ENCODE measurements around the gene PICALM. TPM values are rescaled to one million over a fixed set of nuclear protein-coding genes. Genes with fewer than 3 reads are reported as not detected.

Gene PICALM
- total and polyA plus RNA-seq, 8 donors = 23.3 to 90.9 (median 51.7) TPM

DNA sequence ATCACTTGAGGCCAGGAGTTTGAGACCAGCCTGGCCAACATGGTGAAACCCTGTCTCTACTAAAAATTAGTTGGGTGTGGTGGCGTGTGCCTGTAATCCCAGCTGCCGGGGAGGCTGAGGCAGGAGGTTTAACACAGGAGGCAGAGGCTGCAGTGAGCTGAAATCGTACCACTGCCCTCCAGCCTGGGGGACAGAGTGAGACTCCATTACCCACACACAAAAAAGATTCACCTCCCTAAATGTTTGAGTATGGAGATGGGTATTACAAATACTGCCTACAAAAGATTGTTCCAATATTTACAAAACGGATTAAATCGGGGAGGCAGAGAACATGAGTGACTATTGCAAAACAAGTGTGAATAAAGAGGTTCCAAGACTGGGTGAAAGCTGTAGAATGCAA lies 98.3 kb downstream of the PICALM start:
- FAIRE-seq = no peak
- DNase-seq = no peak
- no peak overlapping the region for H3K4me3 ChIP-seq
- ATAC-seq = no peak
- TF ChIP-seq, protein P1, sequence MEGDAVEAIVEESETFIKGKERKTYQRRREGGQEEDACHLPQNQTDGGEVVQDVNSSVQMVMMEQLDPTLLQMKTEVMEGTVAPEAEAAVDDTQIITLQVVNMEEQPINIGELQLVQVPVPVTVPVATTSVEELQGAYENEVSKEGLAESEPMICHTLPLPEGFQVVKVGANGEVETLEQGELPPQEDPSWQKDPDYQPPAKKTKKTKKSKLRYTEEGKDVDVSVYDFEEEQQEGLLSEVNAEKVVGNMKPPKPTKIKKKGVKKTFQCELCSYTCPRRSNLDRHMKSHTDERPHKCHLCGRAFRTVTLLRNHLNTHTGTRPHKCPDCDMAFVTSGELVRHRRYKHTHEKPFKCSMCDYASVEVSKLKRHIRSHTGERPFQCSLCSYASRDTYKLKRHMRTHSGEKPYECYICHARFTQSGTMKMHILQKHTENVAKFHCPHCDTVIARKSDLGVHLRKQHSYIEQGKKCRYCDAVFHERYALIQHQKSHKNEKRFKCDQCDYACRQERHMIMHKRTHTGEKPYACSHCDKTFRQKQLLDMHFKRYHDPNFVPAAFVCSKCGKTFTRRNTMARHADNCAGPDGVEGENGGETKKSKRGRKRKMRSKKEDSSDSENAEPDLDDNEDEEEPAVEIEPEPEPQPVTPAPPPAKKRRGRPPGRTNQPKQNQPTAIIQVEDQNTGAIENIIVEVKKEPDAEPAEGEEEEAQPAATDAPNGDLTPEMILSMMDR (IDR thresholded peaks at IDR 0.05) = no peak
- 85% methylated on average over 5 of the region's 5 CpGs for WGBS, 2 donors
- intact Hi-C loops (cut with DNase I) = no loop called here
- no peaks in the 10 kb centered on the region for H3K27me3 ChIP-seq
- peaks cover 0 to 13% (median 3%) of the 10 kb centered on the region in 3 donors for H3K36me3 ChIP-seq
- no peaks in the 10 kb centered on the region for H3K9me3 ChIP-seq
- no peaks in the 10 kb centered on the region for H3K4me1 ChIP-seq
- no peak overlapping the region for H3K27ac ChIP-seq

DNA sequence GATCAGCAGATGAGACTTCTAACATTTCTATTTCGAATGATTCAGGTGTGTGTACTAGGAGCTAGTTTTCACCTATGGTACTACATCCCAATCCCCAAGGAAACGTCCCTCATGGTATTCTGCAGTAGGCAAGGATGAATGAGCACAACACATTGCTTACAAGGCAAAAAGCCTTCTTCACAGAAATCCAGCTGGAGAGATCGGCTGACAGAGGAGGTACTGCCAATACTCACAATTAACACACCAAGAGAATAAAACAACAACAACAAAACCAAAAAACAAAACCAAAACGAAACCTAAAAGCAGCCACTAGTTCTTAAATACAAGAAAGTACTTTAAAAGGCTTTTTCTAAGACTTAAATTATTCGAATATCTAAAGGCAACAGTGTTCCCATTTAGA lies 101.4 kb downstream of the PICALM start:
- no peak for DNase-seq
- H3K4me1 ChIP-seq = no peaks in the 10 kb centered on the region
- ATAC-seq = no peak
- no peaks in the 10 kb centered on the region for H3K27me3 ChIP-seq
- no peaks in the 10 kb centered on the region for H3K9me3 ChIP-seq
- FAIRE-seq = no peak
- TF ChIP-seq, protein P1 (IDR thresholded peaks at IDR 0.05) = no peak
- no peak overlapping the region for H3K27ac ChIP-seq
- intact Hi-C loops (cut with DNase I) = no loop called here
- WGBS, 2 donors = 81 to 88% methylated on average over 5 of the region's 5 CpGs
- peaks cover 0 to 21% (median 3%) of the 10 kb centered on the region in 3 donors for H3K36me3 ChIP-seq
- no peak overlapping the region for H3K4me3 ChIP-seq

GRCh38 chr11:85965202-85965601 lies 103.7 kb downstream of the PICALM start:
- FAIRE-seq = no peak
- intact Hi-C loops (cut with DNase I) = no loop called here
- WGBS, 2 donors = 96% methylated on average over 2 of the region's 2 CpGs

DNA sequence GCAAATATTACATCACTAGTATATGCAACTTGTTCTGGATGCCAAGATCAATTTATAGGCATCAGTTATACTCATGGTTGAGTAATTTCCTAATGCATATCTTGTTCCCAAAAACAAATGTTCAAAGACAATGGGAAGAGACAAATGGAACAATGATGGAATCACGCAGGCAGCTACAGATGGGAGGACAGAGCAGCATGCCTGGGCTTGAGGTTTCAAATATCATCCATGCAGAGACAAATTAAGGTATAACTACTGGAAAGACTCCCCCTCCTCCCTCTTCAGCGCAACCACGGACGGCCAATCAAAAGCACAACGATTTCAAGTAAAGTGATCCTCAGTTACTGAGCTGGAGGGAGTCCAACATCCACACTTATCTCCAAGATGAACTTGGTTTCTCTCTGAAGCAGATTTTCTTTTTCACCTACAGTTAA lies 106.9 kb downstream of the PICALM start:
- Histone ChIP-seq H3K4me3 (no peak overlapping the region), H3K27ac (no peak overlapping the region)

More at GRCh38 chr11:85965202-85965601, 103.7 kb downstream of the PICALM start:
- H3K27ac ChIP-seq = no peak overlapping the region
- no peak for DNase-seq
- TF ChIP-seq, protein P1 (IDR thresholded peaks at IDR 0.05) = no peak
- H3K36me3 ChIP-seq = peaks cover 0 to 16% (median 3%) of the 10 kb centered on the region in 3 donors
- H3K4me1 ChIP-seq = no peaks in the 10 kb centered on the region
- ATAC-seq = no peak
- no peaks in the 10 kb centered on the region for H3K9me3 ChIP-seq
- no peaks in the 10 kb centered on the region for H3K27me3 ChIP-seq
- no peak overlapping the region for H3K4me3 ChIP-seq

GRCh38 chr11:85961130-85961529 lies 107.8 kb downstream of the PICALM start:
- H3K4me3 ChIP-seq = no peak overlapping the region

More for the DNA sequence above, 106.9 kb downstream of the PICALM start:
- no peak for ATAC-seq
- 75 to 76% methylated on average over 5 of the region's 5 CpGs for WGBS, 2 donors
- Histone ChIP-seq H3K4me1 (no peaks in the 10 kb centered on the region), H3K27me3 (no peaks in the 10 kb centered on the region), H3K36me3 (peaks cover 0 to 28% (median 3%) of the 10 kb centered on the region in 3 donors), H3K9me3 (no peaks in the 10 kb centered on the region)
- TF ChIP-seq, protein P1 (IDR thresholded peaks at IDR 0.05) = no peak
- FAIRE-seq = no peak
- intact Hi-C loops (cut with DNase I) = no loop called here
- DNase-seq = no peak

More at GRCh38 chr11:85961130-85961529, 107.8 kb downstream of the PICALM start:
- Histone ChIP-seq H3K9me3 (no peaks in the 10 kb centered on the region), H3K27me3 (no peaks in the 10 kb centered on the region), H3K4me1 (no peaks in the 10 kb centered on the region), H3K36me3 (peaks cover 0 to 29% (median under 1%) of the 10 kb centered on the region in 3 donors), H3K27ac (no peak overlapping the region)
- ATAC-seq = no peak
- intact Hi-C loops (cut with DNase I) = no loop called here
- no peak for DNase-seq
- FAIRE-seq = no peak
- TF ChIP-seq, protein P1 (IDR thresholded peaks at IDR 0.05) = no peak
- 51 to 57% methylated on average over 6 of the region's 6 CpGs for WGBS, 2 donors
